HG02623 (cell line): ENCODE measurements around the gene SH3PXD2A.

Experiments
- ATAC-seq: cut with Tn5 transposase; IDR thresholded peaks from one replicate; pipeline ENCODE4 v1.9.1; 2021; ENCODE audit warnings: moderate library complexity; ENCODE audit not compliant: unreplicated experiment

SH3PXD2A gene

GRCh38 chr10:103593022-103593570 is 262.3 kb downstream of the SH3PXD2A start:
- no peak for ATAC-seq

DNA sequence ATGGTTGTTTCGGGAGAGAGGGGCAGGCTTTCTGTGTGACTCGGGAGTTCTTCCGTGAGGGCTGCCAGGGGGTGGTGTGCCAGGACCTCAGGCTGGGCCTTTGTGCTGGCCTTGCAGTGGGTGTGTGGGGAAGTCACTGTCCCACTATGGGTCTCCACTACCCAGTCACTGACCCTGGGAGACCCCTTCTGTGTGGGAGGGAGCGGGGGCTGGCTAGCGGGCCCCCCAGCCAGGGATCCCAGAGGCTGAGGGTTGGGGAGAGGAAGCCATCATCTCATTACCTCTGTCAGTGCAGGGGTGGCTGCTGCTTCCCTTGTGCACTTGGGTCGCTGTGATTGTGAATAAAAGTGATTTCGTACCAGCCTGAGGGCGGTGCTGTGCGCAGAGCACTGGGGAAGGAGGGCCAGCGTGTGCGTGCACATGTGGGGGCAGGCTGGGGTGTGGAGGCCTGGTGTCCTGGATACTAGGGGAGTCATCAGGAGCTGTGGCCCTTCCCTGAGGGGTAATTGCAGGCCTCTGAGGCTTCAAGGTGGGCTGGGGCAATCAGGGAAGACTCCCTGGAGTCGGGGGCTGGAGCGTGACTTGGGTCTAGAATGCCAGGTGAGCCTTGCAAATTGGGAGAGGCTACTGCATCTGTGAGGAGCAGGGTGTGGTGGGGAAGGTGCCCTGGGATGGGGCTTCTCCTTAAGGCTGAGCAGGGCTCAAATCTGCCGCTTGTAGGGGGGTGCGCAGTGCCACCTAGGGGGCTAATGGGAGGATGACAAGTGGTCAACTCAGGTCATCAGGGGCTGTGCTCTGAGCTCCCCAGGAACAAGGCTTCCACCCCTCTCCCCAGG is 263.0 kb downstream of the SH3PXD2A start:
- no peak for ATAC-seq

DNA sequence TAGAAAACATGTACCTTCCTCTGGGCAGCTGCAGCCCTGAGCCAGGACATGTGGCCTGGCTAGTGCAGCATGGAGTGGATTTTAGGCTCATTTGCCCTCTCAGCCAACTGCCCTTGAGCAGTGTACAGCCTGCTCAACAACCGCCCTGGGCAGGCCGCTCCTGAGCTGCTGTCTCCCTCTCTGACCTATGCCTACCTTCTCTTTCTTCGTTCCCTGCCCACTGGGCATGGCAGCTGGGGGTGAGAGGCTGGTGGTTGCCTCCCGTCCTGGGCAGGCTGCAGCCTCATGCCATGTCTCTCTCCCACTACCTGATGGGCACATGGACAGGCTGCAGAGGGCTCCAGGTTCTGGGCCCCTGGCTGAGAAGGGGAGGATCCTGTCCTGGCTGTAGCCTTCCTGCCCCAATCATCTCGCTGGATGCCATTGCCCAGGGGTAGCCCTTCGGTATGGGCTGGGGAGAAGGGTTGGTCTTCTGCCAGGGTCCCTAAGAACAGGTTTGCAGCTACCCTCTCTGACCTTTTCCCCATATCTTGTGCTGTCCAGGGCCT is 264.6 kb downstream of the SH3PXD2A start:
- ATAC-seq = no peak

DNA sequence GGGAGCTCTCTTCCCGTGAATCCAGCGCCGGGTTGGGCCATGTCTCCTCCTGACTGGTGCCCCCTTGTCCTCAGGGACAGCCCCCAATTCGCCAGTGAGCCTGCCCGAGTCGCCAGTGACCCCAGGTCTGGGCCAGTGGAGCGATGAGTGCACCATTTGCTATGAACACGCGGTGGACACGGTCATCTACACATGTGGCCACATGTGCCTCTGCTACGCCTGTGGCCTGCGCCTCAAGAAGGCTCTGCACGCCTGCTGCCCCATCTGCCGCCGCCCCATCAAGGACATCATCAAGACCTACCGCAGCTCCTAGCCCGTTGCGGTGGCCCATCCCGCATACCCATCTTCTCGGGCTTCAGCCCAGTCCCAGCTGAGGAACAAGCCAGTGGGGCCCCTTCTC is 265.3 kb downstream of the SH3PXD2A start:
- ATAC-seq = no peak

DNA sequence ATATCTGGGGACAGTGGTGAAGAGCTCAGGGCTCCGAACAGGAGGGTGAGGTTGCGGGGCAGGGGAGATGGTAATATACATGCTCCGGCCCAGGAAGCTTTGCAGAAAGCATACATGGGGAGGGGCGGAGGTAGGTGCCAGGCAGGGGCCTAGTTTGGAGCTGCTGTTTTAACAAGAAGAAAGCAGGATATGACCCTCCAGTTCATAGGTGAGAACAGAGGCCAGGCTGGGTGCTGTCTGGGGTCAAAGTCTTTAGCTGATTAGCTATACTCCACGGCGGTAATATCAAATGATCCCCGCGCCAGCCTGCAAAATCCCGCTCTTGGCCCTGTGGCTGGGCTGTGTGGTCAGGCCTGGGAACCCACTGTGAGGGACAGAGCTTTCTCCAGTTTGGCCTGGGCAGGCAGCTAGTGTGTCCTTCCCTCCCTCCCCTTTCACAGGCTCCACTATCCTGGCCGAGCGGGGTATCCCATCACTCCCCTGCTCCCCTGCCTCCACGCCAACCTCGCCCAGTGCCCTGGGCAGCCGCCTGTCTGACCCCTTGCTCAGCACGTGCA is 266.2 kb downstream of the SH3PXD2A start:
- ATAC-seq = no peak

- no peak for ATAC-seq
Observed at GRCh38 chr10:103587073-103587472, 268.3 kb downstream of the SH3PXD2A start.

DNA sequence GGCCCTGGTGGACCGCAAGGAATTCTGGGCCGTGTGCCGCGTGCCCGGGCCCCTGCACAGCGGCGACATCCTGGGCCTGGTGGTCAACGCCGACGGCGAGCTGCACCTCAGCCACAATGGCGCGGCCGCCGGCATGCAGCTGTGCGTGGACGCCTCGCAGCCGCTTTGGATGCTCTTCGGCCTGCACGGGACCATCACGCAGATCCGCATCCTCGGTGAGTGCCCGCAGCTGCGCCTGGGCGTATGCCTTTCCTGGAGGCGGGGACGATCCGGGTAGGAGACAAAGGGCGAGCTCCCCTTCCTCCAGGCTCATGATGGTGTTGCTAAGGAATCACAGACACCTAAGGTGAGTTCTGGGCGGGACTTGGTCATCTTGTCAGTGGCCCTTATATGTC is 270.4 kb downstream of the SH3PXD2A start:
- no peak for ATAC-seq

DNA sequence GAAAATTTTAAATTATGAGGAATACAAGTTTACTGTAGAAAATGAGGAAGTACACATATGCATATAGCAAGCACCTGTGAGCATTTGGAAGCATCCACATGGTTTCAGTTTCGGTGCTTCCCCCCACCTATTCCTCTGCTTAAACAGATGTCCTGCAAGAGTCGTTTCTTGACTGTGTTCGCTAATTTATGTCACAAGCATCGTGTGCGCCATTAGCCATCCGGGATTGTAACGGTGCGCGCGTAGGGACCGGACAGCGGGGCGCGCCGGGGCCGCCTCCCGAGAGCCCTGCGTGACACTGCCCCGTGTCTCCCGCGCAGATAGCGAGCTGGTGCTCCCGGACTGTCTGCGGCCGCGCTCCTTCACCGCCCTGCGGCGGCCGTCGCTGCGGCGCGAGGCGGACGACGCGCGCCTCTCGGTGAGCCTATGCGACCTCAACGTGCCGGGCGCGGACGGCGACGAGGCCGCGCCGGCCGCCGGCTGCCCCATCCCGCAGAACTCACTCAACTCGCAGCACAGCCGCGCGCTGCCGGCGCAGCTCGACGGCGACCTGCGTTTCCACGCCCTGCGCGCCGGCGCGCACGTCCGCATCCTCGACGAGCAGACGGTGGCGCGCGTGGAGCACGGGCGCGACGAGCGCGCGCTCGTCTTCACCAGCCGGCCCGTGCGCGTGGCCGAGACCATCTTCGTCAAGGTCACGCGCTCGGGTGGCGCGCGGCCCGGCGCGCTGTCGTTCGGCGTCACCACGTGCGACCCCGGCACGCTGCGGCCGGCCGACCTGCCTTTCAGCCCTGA is 271.0 kb downstream of the SH3PXD2A start:
- no peak for ATAC-seq

DNA sequence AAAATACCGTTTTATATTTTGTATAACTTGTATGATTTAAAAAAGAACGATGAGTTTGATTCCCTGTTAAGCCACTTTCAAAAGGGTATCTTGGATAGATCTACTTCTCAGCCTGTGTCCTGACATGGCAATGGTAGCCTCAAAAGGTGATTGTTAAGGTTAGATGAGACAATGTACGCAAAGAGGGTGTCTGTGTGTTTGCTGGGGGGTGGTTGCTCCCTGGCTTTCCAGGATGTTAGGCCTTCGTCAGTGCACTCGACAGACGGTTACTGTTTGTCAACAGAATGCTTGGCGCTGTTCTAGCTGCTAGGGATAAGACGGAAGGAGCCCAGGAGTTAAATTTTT is 271.5 kb downstream of the SH3PXD2A start:
- no peak for ATAC-seq

- no peak for ATAC-seq
Observed at GRCh38 chr10:103582331-103583123, 272.8 kb downstream of the SH3PXD2A start.

GRCh38 chr10:103581499-103581898 is 273.9 kb downstream of the SH3PXD2A start:
- ATAC-seq = no peak

DNA sequence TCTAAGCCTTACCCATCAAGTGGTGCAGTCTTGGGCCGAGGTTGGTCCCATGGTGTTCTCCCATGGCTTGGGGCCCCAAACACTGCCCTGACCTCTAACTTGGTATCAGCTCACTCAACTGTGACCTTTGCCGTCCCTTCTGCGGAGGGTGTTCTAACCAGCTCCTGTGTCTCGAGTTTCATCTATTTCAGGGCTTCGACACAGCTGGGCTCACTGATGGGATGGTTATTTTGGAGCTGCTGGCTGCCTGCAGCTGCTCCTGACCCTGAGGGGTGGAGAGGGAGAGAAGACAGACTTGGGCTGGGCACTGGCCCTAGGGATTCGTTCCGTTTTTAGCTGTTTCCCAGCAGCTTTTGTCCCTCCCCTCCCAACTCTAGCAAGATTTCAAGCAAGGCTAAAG is 274.9 kb downstream of the SH3PXD2A start:
- ATAC-seq = no peak

DNA sequence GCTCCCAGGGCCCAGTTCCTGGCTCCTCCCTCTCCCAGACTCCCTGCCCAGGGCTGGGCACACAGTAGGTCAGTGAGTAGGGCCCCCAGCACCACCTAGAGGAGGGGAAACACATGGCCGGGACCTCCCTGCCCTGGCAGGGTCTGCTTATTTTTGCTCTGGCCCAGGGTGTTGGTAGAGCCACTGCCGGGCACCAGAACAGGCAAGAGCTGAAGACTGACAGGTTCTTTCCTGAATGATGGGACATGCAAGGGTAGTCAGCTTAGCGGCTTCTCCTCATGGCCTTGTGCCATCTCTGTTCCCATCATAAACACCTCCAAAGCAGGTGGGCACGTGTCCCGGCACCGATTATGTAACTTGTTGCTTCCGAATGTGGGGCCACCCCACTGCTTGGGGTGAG is 275.4 kb downstream of the SH3PXD2A start:
- no peak for ATAC-seq

GRCh38 chr10:103578782-103579382 is 276.5 kb downstream of the SH3PXD2A start:
- no peak for ATAC-seq

DNA sequence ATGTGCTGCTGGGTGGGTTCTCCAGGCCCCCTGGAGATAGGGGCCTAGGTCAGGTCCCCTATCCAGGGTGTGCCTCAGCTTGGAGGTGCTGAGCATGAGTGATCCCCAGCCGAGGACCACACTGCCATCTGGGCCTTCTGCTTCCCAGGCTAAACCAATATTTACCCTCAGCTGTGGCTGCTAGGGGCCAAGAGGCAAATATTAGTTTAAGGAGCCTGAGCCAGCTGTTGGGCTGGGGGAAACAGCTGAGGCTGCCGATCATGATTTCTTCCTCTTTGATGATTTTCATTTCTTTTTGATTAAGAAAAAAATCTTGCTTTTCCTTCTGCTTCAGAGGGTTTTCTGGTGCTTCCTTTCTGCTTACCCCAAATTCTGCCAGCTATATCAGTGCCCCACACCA is 278.5 kb downstream of the SH3PXD2A start:
- no peak for ATAC-seq

DNA sequence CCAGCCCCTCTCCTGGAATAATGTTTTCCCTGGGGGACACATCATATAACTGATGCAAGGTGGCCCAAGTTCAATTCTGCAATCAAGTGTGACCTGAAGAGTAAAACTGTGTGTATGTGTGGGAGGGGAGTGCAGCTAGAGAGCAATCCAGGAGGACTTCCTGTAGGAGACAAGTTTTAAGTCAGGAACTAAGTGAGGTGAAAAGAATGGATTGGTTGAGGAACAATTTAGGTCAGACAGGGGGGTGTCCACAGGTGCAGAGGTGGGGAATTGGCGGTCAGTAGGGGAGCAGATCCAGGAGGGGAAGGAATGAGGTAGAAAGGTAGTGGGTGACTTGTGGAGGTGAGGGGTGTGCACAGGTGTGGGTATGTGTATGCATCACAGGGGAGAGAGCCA is 279.3 kb downstream of the SH3PXD2A start:
- ATAC-seq = no peak

- no peak for ATAC-seq
Observed at GRCh38 chr10:103575416-103576075, 279.8 kb downstream of the SH3PXD2A start.

DNA sequence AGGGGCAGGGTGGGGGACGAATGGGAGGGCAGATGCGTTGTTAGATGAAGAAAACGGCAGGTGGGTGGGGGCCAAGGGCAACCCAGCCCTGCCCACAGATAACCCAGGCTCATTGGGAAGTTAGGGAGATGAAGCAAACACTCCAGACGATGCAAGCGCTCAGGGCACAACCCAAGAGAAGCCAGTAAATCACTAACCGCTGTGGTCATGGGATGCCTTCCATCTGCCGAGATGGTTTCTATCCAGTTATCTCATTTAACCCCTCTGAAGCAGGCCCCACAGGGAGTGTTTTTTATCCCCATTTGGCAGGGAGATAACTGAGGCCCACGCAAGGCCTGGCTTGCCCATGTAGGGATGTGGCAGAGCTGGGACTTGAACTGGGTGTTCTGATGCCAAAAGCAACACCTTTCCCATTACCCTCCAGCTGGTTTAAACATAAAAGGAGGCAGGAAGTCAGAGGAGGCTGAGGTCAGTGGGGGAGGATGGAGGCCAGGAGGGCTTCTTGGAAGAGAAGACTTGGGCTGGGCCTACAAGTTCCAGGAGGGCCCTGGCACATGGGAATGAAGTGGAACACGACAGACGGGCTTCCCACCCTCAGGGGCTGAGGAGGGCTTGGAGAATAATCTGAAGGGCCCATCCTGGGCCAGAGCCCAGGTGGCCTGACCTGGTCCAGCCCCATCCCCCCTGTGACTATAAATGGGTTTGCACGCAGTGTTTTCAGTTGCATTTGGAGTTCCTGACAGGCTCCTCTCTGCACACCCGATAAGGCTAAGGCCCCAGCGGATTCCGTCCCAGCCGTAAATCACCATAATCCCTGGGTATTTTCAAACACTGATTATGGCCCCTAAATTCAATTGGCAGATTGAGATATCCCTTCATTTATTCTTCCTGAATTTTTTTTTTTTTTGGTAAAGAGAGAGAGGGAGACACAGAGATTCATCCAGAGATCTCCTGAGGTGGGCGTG is 281.0 kb downstream of the SH3PXD2A start:
- no peak for ATAC-seq

DNA sequence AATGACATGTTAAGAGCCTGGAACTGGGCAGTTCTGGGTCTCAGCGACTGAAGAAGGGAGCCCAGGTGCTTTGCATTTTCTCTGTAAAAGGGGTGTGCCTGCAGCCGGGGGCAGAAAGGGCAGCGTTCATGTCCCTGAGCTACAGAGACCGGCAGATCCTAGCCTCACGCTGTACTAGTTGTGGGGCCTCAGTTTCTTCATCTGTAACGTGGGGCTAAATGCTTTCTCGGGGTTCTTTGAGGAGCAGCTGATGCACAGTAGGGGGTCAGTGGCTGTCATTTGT is 282.2 kb downstream of the SH3PXD2A start:
- ATAC-seq = no peak
